Suppressor macrophage (primary cell): ENCODE data around the gene SIRT5.

ENCODE experiments used
- DNase-seq, 4 experiments: peaks; one replicate each; pipeline ENCODE4 v3.0.0-alpha.2; 2020 to 2022

The SIRT5 gene

DNA sequence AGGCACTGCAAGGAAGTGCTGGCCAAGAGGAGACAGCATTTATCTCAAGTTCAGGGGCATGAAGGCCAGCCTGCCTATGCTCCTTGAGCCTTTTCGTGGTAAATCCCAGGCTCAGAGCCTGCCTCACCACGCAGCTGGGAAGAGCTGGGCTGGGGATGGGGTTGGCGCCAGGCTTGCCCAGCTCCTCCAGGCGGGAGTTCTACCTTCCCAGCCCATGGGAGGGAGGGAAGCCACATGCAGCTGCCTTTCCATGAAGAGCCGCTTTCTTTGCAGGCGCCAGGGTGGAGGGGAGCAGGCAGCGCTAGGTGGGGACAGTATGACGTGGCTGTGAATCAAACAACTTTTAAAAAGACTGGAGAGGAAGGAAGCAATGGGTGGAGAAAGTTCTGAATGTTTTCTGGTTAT, 19.5 kb upstream of the SIRT5 start:
- no peak for DNase-seq

DNA sequence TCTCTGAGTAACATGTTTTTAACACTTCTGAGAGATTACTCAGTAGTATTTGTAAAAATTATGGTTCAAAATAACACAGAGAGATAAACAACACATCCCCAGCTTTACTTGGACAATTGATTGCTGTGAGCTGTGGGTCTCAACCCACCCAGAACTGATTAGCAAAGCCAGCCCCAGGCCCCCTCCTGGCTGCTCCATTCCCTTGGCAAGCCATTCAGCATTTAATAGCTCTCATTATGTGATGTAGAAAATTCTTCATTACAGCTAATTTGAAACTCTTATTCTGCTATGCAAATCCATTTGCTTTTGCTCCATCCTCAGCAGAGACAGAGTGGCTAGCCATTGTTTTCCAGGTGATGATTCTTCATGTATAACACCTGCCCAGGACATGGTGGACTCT, 16.6 kb upstream of the SIRT5 start:
- DNase-seq: no peak

- no peak for DNase-seq
These were observed 15.7 kb upstream of the SIRT5 start for GRCh38 chr6:13558718-13559117.

GRCh38 chr6:13559251-13559650, 15.2 kb upstream of the SIRT5 start:
- no peak for DNase-seq

DNA sequence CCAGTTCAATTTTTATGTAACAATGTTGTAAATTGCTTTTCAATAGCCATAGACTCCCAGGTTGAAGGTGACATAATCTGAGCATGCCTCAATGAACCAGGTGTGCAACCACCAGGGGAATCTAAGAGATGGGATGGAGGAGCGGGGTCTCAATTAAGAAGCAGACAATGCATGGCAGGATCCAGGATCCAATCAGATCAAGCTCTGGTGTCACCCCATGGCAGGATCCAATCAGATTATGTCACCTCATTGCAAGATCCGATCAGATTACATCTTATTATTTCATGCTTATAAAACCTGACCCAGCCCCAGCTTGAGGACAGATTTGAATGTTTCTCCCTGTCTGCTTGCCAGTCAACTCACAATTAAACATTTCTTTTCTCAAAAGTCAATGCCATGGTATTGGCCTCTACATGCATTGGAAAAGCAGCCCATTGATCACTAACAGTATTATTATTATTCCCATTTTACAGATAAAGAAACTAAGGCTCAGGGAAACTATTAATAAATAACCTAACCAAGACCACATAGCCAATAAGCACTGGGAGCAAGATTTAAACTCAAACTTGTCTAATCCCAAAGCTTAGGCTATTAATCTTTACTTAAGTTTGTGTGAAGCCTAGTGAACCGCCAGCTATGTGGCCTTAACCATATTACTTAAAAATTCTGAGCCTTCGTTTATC, 14.3 kb upstream of the SIRT5 start:
- DNase-seq: no peak

- no peak for DNase-seq
These were observed 13.8 kb upstream of the SIRT5 start for GRCh38 chr6:13560651-13561044.

DNA sequence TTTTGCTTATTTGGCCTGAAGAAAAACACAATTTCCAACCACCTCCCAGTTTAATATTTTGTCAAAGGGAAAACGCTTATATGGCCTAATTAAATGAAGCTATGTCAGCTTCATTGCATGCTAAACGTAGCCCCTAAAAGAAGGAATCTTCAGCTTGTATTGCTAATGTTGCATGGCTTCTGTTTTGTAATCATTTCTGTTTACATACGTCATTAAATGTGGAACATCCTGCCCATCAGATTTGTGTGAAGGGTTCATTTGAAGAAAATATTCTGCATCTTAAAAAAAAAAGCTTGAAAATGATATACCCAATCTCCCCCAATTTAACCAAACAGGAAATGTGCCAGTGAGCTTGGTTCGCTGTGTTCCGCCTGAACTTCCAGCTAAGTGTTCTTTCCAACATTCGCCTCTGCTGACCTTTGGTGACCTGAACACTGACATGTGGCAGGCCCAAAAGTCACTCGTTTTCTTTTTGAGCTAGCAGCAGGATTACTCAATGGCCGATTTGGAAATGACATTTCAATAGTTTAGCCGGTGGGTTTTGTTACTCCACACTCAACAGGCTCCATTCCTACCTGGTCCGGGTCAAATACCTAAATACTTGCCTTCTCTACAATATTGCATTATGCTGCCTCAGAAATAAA, 12.7 kb upstream of the SIRT5 start:
- peak; percentile 54 to 77 (median 71) for DNase-seq

GRCh38 chr6:13563009-13563408, 11.4 kb upstream of the SIRT5 start:
- DNase-seq: no peak

GRCh38 chr6:13565921-13566320, 8.5 kb upstream of the SIRT5 start:
- DNase-seq: no peak

DNA sequence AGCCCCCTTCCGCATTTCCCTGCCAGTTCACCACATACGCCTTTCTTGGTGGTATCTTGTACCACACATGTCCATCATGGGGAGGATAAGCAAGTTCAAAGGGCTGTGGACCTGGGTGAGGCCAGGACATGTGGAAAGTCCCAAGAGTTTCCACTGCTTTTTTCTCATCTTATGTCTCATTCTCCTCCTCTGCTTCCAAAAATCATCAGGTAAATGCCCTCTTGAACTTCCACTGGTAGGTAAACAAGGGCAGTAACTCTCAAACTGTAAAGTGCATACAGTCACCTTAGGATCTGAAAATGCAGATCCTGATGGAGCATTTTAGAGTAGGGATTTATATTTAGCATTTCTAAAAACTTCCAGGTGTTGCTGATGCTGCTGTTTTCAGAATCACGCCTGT, 7.9 kb upstream of the SIRT5 start:
- DNase-seq: no peak

DNA sequence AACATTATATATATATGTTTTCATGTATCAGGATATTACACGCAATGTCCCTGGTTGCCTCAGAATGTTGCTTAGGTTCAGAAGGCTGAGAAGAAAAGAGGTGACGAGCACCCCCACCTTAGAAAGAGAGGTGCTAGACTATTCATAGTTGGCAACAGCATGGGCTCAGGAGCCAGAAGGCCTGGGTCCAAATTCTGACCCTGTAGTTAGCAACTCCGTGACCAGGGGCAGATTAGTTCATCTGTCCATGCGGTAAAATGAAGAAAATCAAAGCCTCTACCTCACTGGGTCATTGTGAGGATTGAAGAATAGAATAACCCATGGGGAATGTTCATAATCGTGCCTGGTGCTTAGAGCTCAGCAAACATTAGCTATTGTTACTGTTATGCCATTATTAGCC, 5.4 kb upstream of the SIRT5 start:
- no peak for DNase-seq

DNA sequence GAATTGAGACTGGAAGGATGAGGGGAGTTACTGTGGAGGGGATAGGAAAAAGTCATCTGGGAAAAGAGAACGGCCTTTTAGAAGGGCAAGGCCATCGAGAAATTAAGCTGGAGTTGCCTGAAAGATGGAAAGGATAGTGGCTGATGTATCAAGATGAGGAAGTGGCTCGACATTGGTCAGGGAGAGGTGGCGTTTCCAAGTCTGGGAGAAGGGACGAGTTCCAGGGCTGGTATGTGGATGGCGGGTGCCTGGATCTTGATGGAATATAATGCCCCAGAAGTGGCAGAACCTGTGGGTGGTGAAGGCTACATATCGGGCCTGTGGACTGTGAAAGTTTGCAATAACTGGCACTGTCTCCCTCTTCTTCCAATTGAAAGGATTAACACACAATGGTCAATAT, 2.2 kb upstream of the SIRT5 start:
- no peak for DNase-seq

- DNase-seq: no peak
These were observed 1.3 kb upstream of the SIRT5 start for GRCh38 chr6:13572951-13573654.

DNA sequence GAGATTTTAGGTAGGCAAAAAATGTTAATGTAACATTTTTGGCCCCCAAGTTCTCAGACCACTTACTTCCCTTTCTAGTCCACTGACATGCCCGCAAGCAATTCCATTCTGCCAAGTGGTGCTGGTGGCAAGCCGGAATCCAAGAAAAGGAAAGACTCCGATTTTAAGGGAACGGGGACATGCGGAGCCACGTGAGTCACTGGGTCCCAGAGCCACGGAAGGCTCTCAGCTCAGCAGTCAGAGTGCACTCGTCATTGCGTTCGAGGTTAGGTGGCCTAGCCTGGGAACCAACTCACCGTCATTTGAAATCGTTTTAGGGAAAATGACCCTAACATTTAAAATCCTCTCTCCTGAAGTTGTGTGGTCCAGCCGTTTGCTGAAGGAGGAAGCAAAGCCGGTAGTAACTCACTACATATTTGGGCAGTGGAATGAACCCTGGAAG, 711 bp upstream of the SIRT5 start:
- DNase-seq: peak; percentile 51 to 69 (median 66)

DNA sequence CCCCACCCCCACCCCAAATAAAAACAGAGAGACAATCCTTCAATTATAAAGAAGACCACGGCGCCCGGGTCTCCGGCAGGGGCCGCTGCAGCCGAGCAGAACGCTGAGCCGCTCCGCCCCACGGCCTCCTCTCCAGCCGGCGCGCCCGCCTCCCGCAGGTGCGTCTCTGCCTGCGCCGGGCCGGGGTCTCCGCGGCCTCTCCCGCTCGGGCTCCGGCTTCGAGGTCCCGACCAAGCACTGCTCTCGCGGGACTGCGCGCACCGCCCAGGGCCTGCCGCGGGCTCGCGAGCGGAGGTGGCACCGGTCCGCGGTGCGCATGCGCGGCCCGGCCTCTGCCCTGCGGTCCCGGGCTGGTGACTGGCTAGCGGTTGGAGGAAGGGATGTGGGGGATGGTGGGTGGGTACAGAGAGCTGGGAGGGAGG, 241 bp upstream of the SIRT5 start:
- DNase-seq: peak; percentile 94 to 98 (median 96)

GRCh38 chr6:13575377-13575775, 975 bp downstream of the SIRT5 start:
- DNase-seq: peak in 1 of 4 experiments; percentile 79

GRCh38 chr6:13576017-13576416, 1.6 kb downstream of the SIRT5 start:
- DNase-seq: no peak

- DNase-seq: no peak
These were observed 3.5 kb downstream of the SIRT5 start for GRCh38 chr6:13577926-13578325.

DNA sequence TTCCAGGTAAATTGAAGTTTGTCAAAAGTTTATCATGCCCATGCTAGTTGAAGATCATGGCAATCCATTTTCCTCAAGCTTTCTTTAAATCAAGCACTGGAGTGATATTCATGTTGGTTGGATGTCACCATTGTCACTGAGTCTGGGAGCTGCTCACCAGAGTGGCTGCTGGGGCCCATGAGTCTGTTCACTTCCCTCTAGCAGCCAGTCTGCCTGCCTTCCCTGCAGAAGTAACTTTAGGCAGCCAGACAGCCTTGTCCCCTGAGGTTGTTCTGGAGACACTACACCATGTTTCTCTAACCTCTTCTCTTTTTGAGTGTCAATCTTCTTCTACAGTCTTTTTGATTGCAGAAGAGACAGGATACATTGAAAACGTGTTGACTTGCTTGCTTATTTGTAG, 5.5 kb downstream of the SIRT5 start:
- DNase-seq: peak; percentile 5 to 51 (median 37)

DNA sequence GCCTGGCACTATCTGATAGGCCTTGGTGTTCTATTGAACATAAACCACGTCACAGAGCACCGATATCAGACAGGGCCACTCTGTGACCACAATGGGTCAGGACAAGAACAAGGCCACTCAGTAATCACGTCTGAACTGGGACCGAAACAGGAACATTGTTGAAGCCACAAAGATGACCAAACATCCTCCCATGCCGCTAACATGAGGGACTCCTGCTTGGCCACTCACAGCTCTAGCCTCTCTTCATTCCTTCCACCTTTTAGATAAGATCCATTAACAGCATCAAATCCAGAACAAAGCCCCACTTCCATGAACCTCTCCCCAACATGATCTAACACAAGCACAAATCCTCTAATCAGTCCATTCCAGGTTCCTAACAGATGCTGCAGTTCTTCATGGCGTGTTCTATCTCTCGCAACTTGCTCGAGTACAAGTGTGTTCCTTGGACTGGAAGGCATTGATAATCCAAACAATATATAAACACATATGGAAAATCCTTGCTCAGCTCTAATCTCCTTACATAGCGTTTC, 7.4 kb downstream of the SIRT5 start:
- DNase-seq: peak in 3 of 4 experiments; percentile 25 to 33 (median 26)

GRCh38 chr6:13586603-13587542, 12.5 kb downstream of the SIRT5 start:
- no peak for DNase-seq

GRCh38 chr6:13589801-13590200, 15.4 kb downstream of the SIRT5 start:
- no peak for DNase-seq
